Ramos (cell line): ENCODE measurements around the gene PCAT6.
"Not testable (repeated sequence)": the region's sequence is repeated elsewhere in the genome, so short reads cannot be mapped to it uniquely, and the experiment has no call there.

Source experiments
- in situ Hi-C: fragments of 300-500 bp; cut with MboI; formaldehyde crosslinking; loops from one replicate; pipeline ENCODE4 v1.14.3; 2022; ENCODE audit warnings: low sequenced_read_pairs; ENCODE audit not compliant: unreplicated experiment

The PCAT6 gene

GRCh38 chr1:202806845-202807450, 3.8 kb upstream of the PCAT6 start:
- in situ Hi-C loops: no loop called here

GRCh38 chr1:202807451-202807925, 3.3 kb upstream of the PCAT6 start:
- in situ Hi-C loops: no loop called here

- in situ Hi-C loops: no loop called here
Measured at GRCh38 chr1:202807926-202808757, 2.6 kb upstream of the PCAT6 start, which contains the start of gene KDM5B. KDM5B (minus strand) TSS chr1:202808421; CDS start chr1:202808305, 116 bp downstream.

GRCh38 chr1:202809597-202810159, 1.1 kb upstream of the PCAT6 start:
- in situ Hi-C loops: no loop called here

- in situ Hi-C loops: no loop called here
Measured at GRCh38 chr1:202810193-202810614, 550 bp upstream of the PCAT6 start.

GRCh38 chr1:202811296-202812175, 782 bp downstream of the PCAT6 start:
- in situ Hi-C loops: no loop called here

GRCh38 chr1:202812176-202813026, 1.6 kb downstream of the PCAT6 start:
- in situ Hi-C loops: no loop called here

GRCh38 chr1:202815120-202815519, 4.4 kb downstream of the PCAT6 start:
- in situ Hi-C loops: no loop called here

GRCh38 chr1:202818819-202819218, 8.1 kb downstream of the PCAT6 start:
- in situ Hi-C loops: no loop called here

- in situ Hi-C loops: no loop called here
Measured at GRCh38 chr1:202821467-202821866, 10.7 kb downstream of the PCAT6 start.

GRCh38 chr1:202825748-202826147, 15.0 kb downstream of the PCAT6 start:
- in situ Hi-C loops: no loop called here

- in situ Hi-C loops: not testable (repeated sequence)
Measured at GRCh38 chr1:202829223-202829622, 18.5 kb downstream of the PCAT6 start.

- in situ Hi-C loops: no loop called here
Measured at GRCh38 chr1:202831906-202832305, 21.2 kb downstream of the PCAT6 start.

- in situ Hi-C loops: no loop called here
Measured at GRCh38 chr1:202834771-202835547, 24.2 kb downstream of the PCAT6 start.

GRCh38 chr1:202835548-202836072, 24.9 kb downstream of the PCAT6 start:
- in situ Hi-C loops: no loop called here

GRCh38 chr1:202836623-202837403, 26.1 kb downstream of the PCAT6 start:
- in situ Hi-C loops: no loop called here

GRCh38 chr1:202837746-202838262, 27.1 kb downstream of the PCAT6 start:
- in situ Hi-C loops: no loop called here
